Thyroid gland (tissue), 4 donors: ENCODE data around the gene PIK3CG. TPM values are rescaled to one million over a fixed set of nuclear protein-coding genes. Genes with fewer than 3 reads are reported as not detected.
"Not testable (repeated sequence)": the region's sequence is repeated elsewhere in the genome, so short reads cannot be mapped to it uniquely, and the experiment has no call there.

Experiments
- DNase-seq, 2 donors: peaks; one replicate each; pipeline ENCODE4 v3.0.0-alpha.2; 2019
- H3K27ac ChIP-seq, 3 donors: fragments of 200-600 bp; sonication (generic); 1 replicate in 2 of 3; 2 replicates in 1 of 3; pipeline ENCODE4 v1.5.1; 2016 to 2019; ENCODE audit warnings: mild to moderate bottlenecking in 1 of 3, moderate library complexity in 1 of 3
- H3K27me3 ChIP-seq: fragments of 200-600 bp; sonication (generic); one replicate; pipeline ENCODE4 v1.5.1; 2019
- H3K36me3 ChIP-seq, 2 donors: fragments of 200-600 bp; sonication (generic); one replicate each; pipeline ENCODE4 v1.5.1; 2016 to 2019
- H3K4me1 ChIP-seq, 2 donors: fragments of 200-600 bp; sonication (generic); one replicate each; pipeline ENCODE4 v1.5.1; 2017 to 2019
- H3K4me3 ChIP-seq, 3 donors: fragments of 200-600 bp; sonication (generic); replicated peaks in 1 of 3; 1 replicate in 2 of 3; 2 replicates in 1 of 3; pipeline ENCODE4 v1.5.1; 2016; ENCODE audit warnings: mild to moderate bottlenecking in 1 of 3
- H3K9me3 ChIP-seq: fragments of 200-600 bp; sonication (generic); one replicate; pipeline ENCODE4 v1.5.1; 2017
- CTCF ChIP-seq, 6 experiments: fragments of 200-600 bp in 3 of 6; fragments of 450-650 bp in 3 of 6; sonication (generic) in 3 of 6; IDR thresholded peaks; one replicate each; pipeline ENCODE4 v1.5.1; 2016 to 2019; ENCODE audit warnings: antibody characterized with exemption in 6 of 6, mild to moderate bottlenecking in 2 of 6, inconsistent platforms in 1 of 6, moderate library complexity in 1 of 6
- POLR2A ChIP-seq, 2 donors: fragments of 450-650 bp; IDR thresholded peaks; one replicate each; pipeline ENCODE4 v1.6.1; 2017; ENCODE audit warnings: antibody characterized with exemption in 2 of 2, mild to moderate bottlenecking in 2 of 2, moderate library complexity in 1 of 2
- WGBS, 2 donors: methylation state at CpG; one replicate each; pipeline ENCODE4 v1.1.5; 2017; 5-methylcytosine and 5-hydroxymethylcytosine counted together
- intact Hi-C: fragments of 100-400 bp; cut with DNase I; formaldehyde crosslinking; loops from one replicate; pipeline ENCODE4 v1.15.1; 2023
- total RNA-seq, 4 donors: library from RNA; depleted of rRNA; stranded (reverse); fragments of >200 nt; gene quantifications; one replicate each; pipeline ENCODE4 v1.2.3, GENCODE V29; 2016

PIK3CG gene
- total RNA-seq, 4 donors from 2014 or later = 2.2 to 4.3 (median 2.5) TPM

GRCh38 chr7:106954840-106955239, 89.8 kb downstream of the PIK3CG start:
- intact Hi-C loops = no loop called here
- H3K9me3 ChIP-seq = no peaks in the 10 kb centered on the region
- DNase-seq = no peak
- H3K27ac ChIP-seq = no peak overlapping the region
- H3K27me3 ChIP-seq = no peaks in the 10 kb centered on the region
- H3K4me1 ChIP-seq = no peaks in the 10 kb centered on the region
- H3K4me3 ChIP-seq = no peak overlapping the region
- no peaks in the 10 kb centered on the region for H3K36me3 ChIP-seq
- TF ChIP-seq POLR2A (IDR thresholded peaks at IDR 0.05) (no peak), CTCF (IDR thresholded peaks at IDR 0.05) (no peak)
- 96 to 100% methylated on average over 1 to 2 of the region's 2 CpGs for WGBS, 2 donors

- DNase-seq, H3K4me3 ChIP-seq, H3K27ac ChIP-seq, H3K27me3 ChIP-seq, H3K36me3 ChIP-seq, H3K4me1 ChIP-seq, H3K9me3 ChIP-seq, intact Hi-C loops: not testable (repeated sequence)
- 66 to 81% methylated on average over 1 of the region's 1 CpG for WGBS, 2 donors
Measured at GRCh38 chr7:106955857-106956256, 90.8 kb downstream of the PIK3CG start.

Other genes with a start within 250 kb of the PIK3CG start
- 10 to 100 TPM; 19.9 to 33.5 (median 27.2) TPM for gene CCDC71L, start 204.1 kb upstream of the PIK3CG start, total RNA-seq
- 1 to 10 TPM; 5.1 to 9.0 (median 6.5) TPM for gene PRKAR2B, start 179.4 kb downstream of the PIK3CG start, total RNA-seq